ENCODE results near the gene RPS3.

- no peak for TF ChIP-seq CHD2 (IDR thresholded peaks at IDR 0.05; ENCODE audit: low read length, partially characterized antibody)
- no peak for TF ChIP-seq CHD4 (IDR thresholded peaks at IDR 0.05; ENCODE audit: borderline replicate concordance)
These were observed 42.7 kb upstream of the RPS3 start for GRCh38 chr11:75356613-75357012.

Data from A549 (cell line).